GM12878 (cell line): Measurements from ENCODE around the gene POLA1. TPM values are rescaled to one million over a fixed set of nuclear protein-coding genes. Genes with fewer than 3 reads are reported as not detected.

Source experiments
- ATAC-seq: fragments of 200-7000 bp; cut with Tn5 transposase; 3 replicates; pipeline ENCODE4 v1.9.1; 2020; ENCODE audit warnings: mild to moderate bottlenecking, moderate library complexity
- BruUV-seq: library from RNA; stranded (reverse); fragments of 400-500 nt; replicated peaks from 2 replicates; lab custom pipeline; 2021; lab: Mats Ljungman, UMichigan
- CTCF ChIA-PET: fragments of 300-600 bp; sonication (Branson Sonifier 250); formaldehyde crosslinking; extraction: SDS; loops from one replicate; lab custom pipeline; 2021; ENCODE audit warnings: inconsistent platforms; lab: Yijun Ruan, JAX
- POLR2A ChIA-PET: fragments of 350-600 bp; formaldehyde crosslinking; extraction: SDS; loops from one replicate; lab custom pipeline; 2021; ENCODE audit warnings: inconsistent platforms; lab: Charles Lee
- RAD21 ChIA-PET: fragments of 300-600 bp; sonication (Branson Sonifier 250); formaldehyde crosslinking; loops from one replicate; lab custom pipeline; 2023; ENCODE audit warnings: antibody characterized with exemption; ENCODE audit not compliant: unreplicated experiment; lab: Charles Lee
- SMC1A ChIA-PET: fragments of 300-600 bp; sonication (Branson Sonifier 250); formaldehyde crosslinking; loops from one replicate; lab custom pipeline; 2023; ENCODE audit not compliant: unreplicated experiment, uncharacterized antibody; lab: Charles Lee
- DNase-seq: peaks from one replicate; pipeline ENCODE4 v3.0.0-alpha.2; 2011; ENCODE audit warnings: low read depth, low spot score
- FAIRE-seq: peaks from 3 replicates; lab custom pipeline; 2011; peaks lifted over from hg19 to GRCh38; lab: Jason Lieb, UNC
- H2AFZ ChIP-seq: 2 replicates; pipeline ENCODE4 v1.6.0; 2011; ENCODE audit warnings: low read depth, low read length, control low read depth; ENCODE audit not compliant: control insufficient read depth
- H3K27ac ChIP-seq: 2 replicates; pipeline ENCODE4 v1.5.1; 2011; ENCODE audit warnings: control low read depth; ENCODE audit not compliant: control insufficient read depth, insufficient read depth
- H3K27me3 ChIP-seq, 2 experiments: replicated peaks in 1 of 2; 2 replicates each; pipeline versions ENCODE4 v1.6.0 to v1.6.1; 2011; ENCODE audit warnings: low read length in 1 of 2; ENCODE audit not compliant: control insufficient read depth in 2 of 2, insufficient read depth in 2 of 2
- H3K36me3 ChIP-seq, 2 experiments: 2 replicates each; pipeline ENCODE4 v1.5.1; 2011; ENCODE audit warnings: low read length in 1 of 2; ENCODE audit not compliant: control insufficient read depth in 2 of 2, insufficient read depth in 2 of 2
- H3K4me1 ChIP-seq: 2 replicates; pipeline ENCODE4 v1.6.1; 2011; ENCODE audit warnings: mild to moderate bottlenecking, low read length, moderate library complexity, mixed read lengths; ENCODE audit not compliant: control insufficient read depth, insufficient read depth
- H3K4me2 ChIP-seq: 2 replicates; pipeline ENCODE4 v1.6.0; 2011; ENCODE audit warnings: control low read depth; ENCODE audit not compliant: control insufficient read depth, insufficient read depth
- H3K4me3 ChIP-seq: fragments of 200-600 bp; sonication (generic); 2 replicates; pipeline ENCODE4 v1.5.1; 2016
- H3K79me2 ChIP-seq: 2 replicates; pipeline ENCODE4 v1.6.0; 2011; ENCODE audit warnings: low read length; ENCODE audit not compliant: control insufficient read depth, insufficient read depth
- H3K9ac ChIP-seq: 2 replicates; pipeline ENCODE4 v1.8.0; 2011; ENCODE audit warnings: low read length, control low read depth, mixed read lengths; ENCODE audit not compliant: control insufficient read depth, insufficient read depth
- H3K9me3 ChIP-seq: replicated peaks from 3 replicates; pipeline ENCODE4 v1.5.1; 2011; ENCODE audit warnings: mild to moderate bottlenecking, low read length; ENCODE audit not compliant: control insufficient read depth, insufficient read depth
- H4K20me1 ChIP-seq: 2 replicates; pipeline ENCODE4 v1.6.0; 2011; ENCODE audit not compliant: control insufficient read depth, insufficient read depth
- ASH2L ChIP-seq: fragments of 300-600, 200-600 bp; sonication (generic); IDR thresholded peaks from 2 replicates; pipeline ENCODE4 v1.6.1; 2017; ENCODE audit warnings: low read depth, mild to moderate bottlenecking, borderline replicate concordance
- FOS ChIP-seq: IDR thresholded peaks from 3 replicates; pipeline ENCODE4 v1.6.1; 2011; ENCODE audit warnings: borderline replicate concordance; ENCODE audit not compliant: insufficient read length; ENCODE audit errors: extremely low read depth
- PAX8 ChIP-seq: fragments of 450-650 bp; IDR thresholded peaks from 2 replicates; pipeline ENCODE4 v1.6.1; 2017; ENCODE audit warnings: mild to moderate bottlenecking, moderate library complexity
- TARDBP ChIP-seq: IDR thresholded peaks from 2 replicates; pipeline ENCODE4 v1.6.1; 2016; ENCODE audit warnings: borderline replicate concordance
- YY1 ChIP-seq: IDR thresholded peaks from 2 replicates; pipeline ENCODE4 v1.6.1; 2011; ENCODE audit warnings: low read depth, mild to moderate bottlenecking, low read length
- WGBS: methylation state at CpG from one replicate; pipeline ENCODE4 v1.1.6; 2016; ENCODE audit warnings: low lambda C conversion rate; ENCODE audit not compliant: insufficient replicate concordance, insufficient coverage; ENCODE audit errors: missing lambda C conversion rate; 5-methylcytosine and 5-hydroxymethylcytosine counted together
- in situ Hi-C: fragments of 300-500 bp; cut with MboI; formaldehyde crosslinking; loops from 9 replicates; pipeline ENCODE4 v1.14.3; 2018; ENCODE audit warnings: mixed read lengths
- intact Hi-C: fragments of 100-400 bp; cut with micrococcal nuclease; formaldehyde crosslinking; loops from one replicate; pipeline ENCODE4 v1.14.2; 2022; ENCODE audit not compliant: unreplicated experiment
- polyA plus RNA-seq, 11 experiments: library from polyadenylated mRNA; depleted of rRNA in 4 of 11; unstranded in 6 of 11; stranded (reverse) in 5 of 11; fragments of >200 nt; fragmentation: Nextera tagmentation in 4 of 11; fragmentation: Illumina TruSeq in 1 of 11; extraction: Ambion mirVana in 4 of 11; extraction: Trizol in 1 of 11; gene quantifications; 1 replicate in 1 of 11; 2 replicates in 10 of 11; pipeline versions ENCODE4 v1.2.1 to v1.2.3, GENCODE V29; 2011 to 2016; ENCODE audit warnings: inconsistent platforms in 2 of 11, missing spikeins in 2 of 11, low read depth in 1 of 11
- total RNA-seq, 4 experiments: library from RNA; depleted of rRNA in 3 of 4; stranded (reverse); fragments of >200 nt in 3 of 4; fragmentation: Illumina TruSeq in 1 of 4; extraction: Trizol in 1 of 4; gene quantifications; 2 replicates each; pipeline versions ENCODE4 v1.2.1 to v1.2.3, GENCODE V29; 2013 to 2021
- TF ChIP-seq, protein P1 (sequence below): fragments of 450-650 bp; formaldehyde crosslinking; IDR thresholded peaks from 2 replicates; pipeline ENCODE4 v1.4.0; 2022; ENCODE audit warnings: mild to moderate bottlenecking, moderate library complexity
- TF ChIP-seq, protein P2 (sequence below): IDR thresholded peaks from 2 replicates; pipeline ENCODE4 v1.6.1; 2012; ENCODE audit warnings: low read depth, low read length, improper control_type of control experiment
- TF ChIP-seq, protein P3 (sequence below): IDR thresholded peaks from 2 replicates; pipeline ENCODE4 v1.6.1; 2012; ENCODE audit warnings: improper control_type of control experiment, low read depth, low read length; ENCODE audit not compliant: insufficient replicate concordance
- TF ChIP-seq, protein P4 (sequence below): fragments of 450-650 bp; IDR thresholded peaks from 2 replicates; pipeline ENCODE4 v1.6.1; 2017; ENCODE audit warnings: mild to moderate bottlenecking, low read depth, inconsistent platforms; ENCODE audit not compliant: poor library complexity, severe bottlenecking

The POLA1 gene
- total and polyA plus RNA-seq, 10 of the 15 experiments (the other 5 are each of a cell fraction or from before 2014, with no cell fraction given): 6.5 to 34.7 (median 24.8) TPM

DNA sequence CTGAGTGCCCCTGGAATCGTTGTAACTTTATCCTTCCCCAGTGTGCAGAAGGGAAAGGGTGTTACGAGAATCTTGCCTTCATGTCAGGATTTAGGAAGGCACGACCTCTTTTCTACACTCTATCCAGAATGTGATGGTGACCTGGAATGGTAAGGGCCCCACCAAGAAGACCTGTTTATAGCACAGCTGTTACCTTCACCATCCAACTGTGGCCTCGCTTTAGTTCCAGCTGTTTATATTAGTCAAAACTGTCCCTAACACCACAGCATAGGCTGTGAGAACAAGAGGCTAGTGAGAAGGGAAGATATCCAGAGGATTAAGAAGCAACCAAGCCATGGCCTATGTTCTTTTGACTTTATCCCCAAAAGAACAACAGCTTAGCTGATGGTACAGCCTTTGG, 294.0 kb downstream of the POLA1 start:
- in situ Hi-C loops: no loop called here
- no peak for FAIRE-seq
- TF ChIP-seq, protein P1, sequence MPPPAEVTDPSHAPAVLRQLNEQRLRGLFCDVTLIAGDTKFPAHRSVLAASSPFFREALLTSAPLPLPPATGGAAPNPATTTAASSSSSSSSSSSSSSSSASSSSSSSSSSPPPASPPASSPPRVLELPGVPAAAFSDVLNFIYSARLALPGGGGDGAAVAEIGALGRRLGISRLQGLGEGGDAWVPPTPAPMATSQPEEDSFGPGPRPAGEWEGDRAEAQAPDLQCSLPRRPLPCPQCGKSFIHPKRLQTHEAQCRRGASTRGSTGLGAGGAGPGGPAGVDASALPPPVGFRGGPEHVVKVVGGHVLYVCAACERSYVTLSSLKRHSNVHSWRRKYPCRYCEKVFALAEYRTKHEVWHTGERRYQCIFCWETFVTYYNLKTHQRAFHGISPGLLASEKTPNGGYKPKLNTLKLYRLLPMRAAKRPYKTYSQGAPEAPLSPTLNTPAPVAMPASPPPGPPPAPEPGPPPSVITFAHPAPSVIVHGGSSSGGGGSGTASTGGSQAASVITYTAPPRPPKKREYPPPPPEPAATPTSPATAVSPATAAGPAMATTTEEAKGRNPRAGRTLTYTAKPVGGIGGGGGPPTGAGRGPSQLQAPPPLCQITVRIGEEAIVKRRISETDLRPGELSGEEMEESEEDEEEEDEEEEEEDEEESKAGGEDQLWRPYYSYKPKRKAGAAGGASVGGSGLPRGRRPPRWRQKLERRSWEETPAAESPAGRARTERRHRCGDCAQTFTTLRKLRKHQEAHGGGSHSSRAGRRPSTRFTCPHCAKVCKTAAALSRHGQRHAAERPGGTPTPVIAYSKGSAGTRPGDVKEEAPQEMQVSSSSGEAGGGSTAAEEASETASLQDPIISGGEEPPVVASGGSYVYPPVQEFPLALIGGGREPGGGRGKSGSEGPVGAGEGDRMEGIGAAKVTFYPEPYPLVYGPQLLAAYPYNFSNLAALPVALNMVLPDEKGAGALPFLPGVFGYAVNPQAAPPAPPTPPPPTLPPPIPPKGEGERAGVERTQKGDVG (CRISPR knock-in tag): no peak
- TF ChIP-seq, protein P2, sequence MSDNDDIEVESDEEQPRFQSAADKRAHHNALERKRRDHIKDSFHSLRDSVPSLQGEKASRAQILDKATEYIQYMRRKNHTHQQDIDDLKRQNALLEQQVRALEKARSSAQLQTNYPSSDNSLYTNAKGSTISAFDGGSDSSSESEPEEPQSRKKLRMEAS: no peak
- TF ChIP-seq TARDBP (no peak), FOS (no peak), PAX8 (no peak), YY1 (no peak), ASH2L (no peak)
- TF ChIP-seq, protein P3, sequence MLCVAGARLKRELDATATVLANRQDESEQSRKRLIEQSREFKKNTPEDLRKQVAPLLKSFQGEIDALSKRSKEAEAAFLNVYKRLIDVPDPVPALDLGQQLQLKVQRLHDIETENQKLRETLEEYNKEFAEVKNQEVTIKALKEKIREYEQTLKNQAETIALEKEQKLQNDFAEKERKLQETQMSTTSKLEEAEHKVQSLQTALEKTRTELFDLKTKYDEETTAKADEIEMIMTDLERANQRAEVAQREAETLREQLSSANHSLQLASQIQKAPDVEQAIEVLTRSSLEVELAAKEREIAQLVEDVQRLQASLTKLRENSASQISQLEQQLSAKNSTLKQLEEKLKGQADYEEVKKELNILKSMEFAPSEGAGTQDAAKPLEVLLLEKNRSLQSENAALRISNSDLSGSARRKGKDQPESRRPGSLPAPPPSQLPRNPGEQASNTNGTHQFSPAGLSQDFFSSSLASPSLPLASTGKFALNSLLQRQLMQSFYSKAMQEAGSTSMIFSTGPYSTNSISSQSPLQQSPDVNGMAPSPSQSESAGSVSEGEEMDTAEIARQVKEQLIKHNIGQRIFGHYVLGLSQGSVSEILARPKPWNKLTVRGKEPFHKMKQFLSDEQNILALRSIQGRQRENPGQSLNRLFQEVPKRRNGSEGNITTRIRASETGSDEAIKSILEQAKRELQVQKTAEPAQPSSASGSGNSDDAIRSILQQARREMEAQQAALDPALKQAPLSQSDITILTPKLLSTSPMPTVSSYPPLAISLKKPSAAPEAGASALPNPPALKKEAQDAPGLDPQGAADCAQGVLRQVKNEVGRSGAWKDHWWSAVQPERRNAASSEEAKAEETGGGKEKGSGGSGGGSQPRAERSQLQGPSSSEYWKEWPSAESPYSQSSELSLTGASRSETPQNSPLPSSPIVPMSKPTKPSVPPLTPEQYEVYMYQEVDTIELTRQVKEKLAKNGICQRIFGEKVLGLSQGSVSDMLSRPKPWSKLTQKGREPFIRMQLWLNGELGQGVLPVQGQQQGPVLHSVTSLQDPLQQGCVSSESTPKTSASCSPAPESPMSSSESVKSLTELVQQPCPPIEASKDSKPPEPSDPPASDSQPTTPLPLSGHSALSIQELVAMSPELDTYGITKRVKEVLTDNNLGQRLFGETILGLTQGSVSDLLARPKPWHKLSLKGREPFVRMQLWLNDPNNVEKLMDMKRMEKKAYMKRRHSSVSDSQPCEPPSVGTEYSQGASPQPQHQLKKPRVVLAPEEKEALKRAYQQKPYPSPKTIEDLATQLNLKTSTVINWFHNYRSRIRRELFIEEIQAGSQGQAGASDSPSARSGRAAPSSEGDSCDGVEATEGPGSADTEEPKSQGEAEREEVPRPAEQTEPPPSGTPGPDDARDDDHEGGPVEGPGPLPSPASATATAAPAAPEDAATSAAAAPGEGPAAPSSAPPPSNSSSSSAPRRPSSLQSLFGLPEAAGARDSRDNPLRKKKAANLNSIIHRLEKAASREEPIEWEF: no peak
- TF ChIP-seq, protein P4, sequence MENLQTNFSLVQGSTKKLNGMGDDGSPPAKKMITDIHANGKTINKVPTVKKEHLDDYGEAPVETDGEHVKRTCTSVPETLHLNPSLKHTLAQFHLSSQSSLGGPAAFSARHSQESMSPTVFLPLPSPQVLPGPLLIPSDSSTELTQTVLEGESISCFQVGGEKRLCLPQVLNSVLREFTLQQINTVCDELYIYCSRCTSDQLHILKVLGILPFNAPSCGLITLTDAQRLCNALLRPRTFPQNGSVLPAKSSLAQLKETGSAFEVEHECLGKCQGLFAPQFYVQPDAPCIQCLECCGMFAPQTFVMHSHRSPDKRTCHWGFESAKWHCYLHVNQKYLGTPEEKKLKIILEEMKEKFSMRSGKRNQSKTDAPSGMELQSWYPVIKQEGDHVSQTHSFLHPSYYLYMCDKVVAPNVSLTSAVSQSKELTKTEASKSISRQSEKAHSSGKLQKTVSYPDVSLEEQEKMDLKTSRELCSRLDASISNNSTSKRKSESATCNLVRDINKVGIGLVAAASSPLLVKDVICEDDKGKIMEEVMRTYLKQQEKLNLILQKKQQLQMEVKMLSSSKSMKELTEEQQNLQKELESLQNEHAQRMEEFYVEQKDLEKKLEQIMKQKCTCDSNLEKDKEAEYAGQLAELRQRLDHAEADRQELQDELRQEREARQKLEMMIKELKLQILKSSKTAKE: no peak

More for the DNA sequence above, 294.0 kb downstream of the POLA1 start:
- BruUV-seq: no TSS peak
- DNase-seq (no peak), ATAC-seq (no peak)
- 57% methylated on average over 4 of the region's 4 CpGs for WGBS
- Histone ChIP-seq H2AFZ (no peak overlapping the region), H3K27me3 (no peaks in the 10 kb centered on the region), H4K20me1 (no peaks in the 10 kb centered on the region), H3K36me3 (no peaks in the 10 kb centered on the region), H3K27ac (no peak overlapping the region), H3K4me3 (no peak overlapping the region), H3K9ac (no peak overlapping the region), H3K4me2 (no peak overlapping the region), H3K9me3 (no peaks in the 10 kb centered on the region), H3K79me2 (no peaks in the 10 kb centered on the region), H3K4me1 (no peaks in the 10 kb centered on the region)
- ChIA-PET CTCF (no interaction called here), POLR2A (no interaction called here), SMC1A (no interaction called here), RAD21 (no interaction called here)
- intact Hi-C loops: no loop called here
